Measurements from ENCODE around the gene SMARCD1. TPM values are rescaled to one million over a fixed set of nuclear protein-coding genes. Genes with fewer than 3 reads are reported as not detected.
A peak's percentile ranks its signal among the peaks of the same experiment; 100 is the strongest.

SMARCD1 gene
- total RNA-seq, 4 donors from 2014 or later: 32.0 to 77.2 (median 45.1) TPM

GRCh38 chr12:50074936-50075807, 10.0 kb upstream of the SMARCD1 start:
- peak; percentile 77 to 97 for DNase-seq (ENCODE audit: low spot score in 2 of 2)
- H3K4me3 ChIP-seq (ENCODE audit: low read depth, poor library complexity, severe bottlenecking): no peak overlapping the region
- WGBS, 2 donors: 3 to 6% methylated on average over 9 of the region's 9 CpGs
- intact Hi-C loops (cut with DNase I; ENCODE audit: low total_unique reads): loop anchor here (5.0 kb wide), 2 partner anchors 102 to 208 kb away; no protein-coding TSS in a partner anchor
- no peak for TF ChIP-seq POLR2A (IDR thresholded peaks at IDR 0.05)
- TF ChIP-seq CTCF (IDR thresholded peaks at IDR 0.05): peak in 2 of 3 donors; percentile 55 to 93

- TF ChIP-seq POLR2A (IDR thresholded peaks at IDR 0.05) (no peak), CTCF (IDR thresholded peaks at IDR 0.05) (no peak)
- 50 to 77% methylated on average over 1 of the region's 1 CpG for WGBS, 2 donors
- intact Hi-C loops (cut with DNase I; ENCODE audit: low total_unique reads): loop anchor here (5.0 kb wide), 1 partner anchor 102 kb away; no protein-coding TSS in a partner anchor
- no peak for DNase-seq (ENCODE audit: low spot score in 2 of 2)
- no peak overlapping the region for H3K4me3 ChIP-seq (ENCODE audit: low read depth, poor library complexity, severe bottlenecking)
Observed at GRCh38 chr12:50075808-50076170, 9.4 kb upstream of the SMARCD1 start.

- no peak for DNase-seq (ENCODE audit: low spot score in 2 of 2)
- intact Hi-C loops (cut with DNase I; ENCODE audit: low total_unique reads): loop anchor here (5.0 kb wide), 1 partner anchor 100 kb away; no protein-coding TSS in a partner anchor
- TF ChIP-seq CTCF (IDR thresholded peaks at IDR 0.05): no peak
- no peak for TF ChIP-seq POLR2A (IDR thresholded peaks at IDR 0.05)
- H3K4me3 ChIP-seq (ENCODE audit: low read depth, poor library complexity, severe bottlenecking): no peak overlapping the region
- WGBS, 2 donors: 88 to 90% methylated on average over 12 of the region's 12 CpGs
Observed at GRCh38 chr12:50077099-50077498, 8.0 kb upstream of the SMARCD1 start.

- intact Hi-C loops (cut with DNase I; ENCODE audit: low total_unique reads): loop anchor here (5.0 kb wide), 1 partner anchor 99 kb away; no protein-coding TSS in a partner anchor
- whole genome bisulfite sequencing, 2 donors: 97 to 98% methylated on average over 9 to 10 of the region's 10 CpGs
- H3K4me3 ChIP-seq (ENCODE audit: low read depth, poor library complexity, severe bottlenecking): no peak overlapping the region
- no peak for DNase-seq (ENCODE audit: low spot score in 2 of 2)
- no peak for TF ChIP-seq CTCF (IDR thresholded peaks at IDR 0.05)
- no peak for TF ChIP-seq POLR2A (IDR thresholded peaks at IDR 0.05)
Observed at GRCh38 chr12:50078281-50078680, 6.9 kb upstream of the SMARCD1 start.

- no peak overlapping the region for H3K4me3 ChIP-seq (ENCODE audit: low read depth, poor library complexity, severe bottlenecking)
- WGBS, 2 donors: 86 to 94% methylated on average over 5 of the region's 5 CpGs
- DNase-seq (ENCODE audit: low spot score in 2 of 2): no peak
- intact Hi-C loops (cut with DNase I; ENCODE audit: low total_unique reads): loop anchor here (5.0 kb wide), 1 partner anchor 98 kb away; no protein-coding TSS in a partner anchor
- TF ChIP-seq POLR2A (IDR thresholded peaks at IDR 0.05) (no peak), CTCF (IDR thresholded peaks at IDR 0.05) (no peak)
Observed at GRCh38 chr12:50079771-50080170, 5.4 kb upstream of the SMARCD1 start.

Measured in lower leg skin (tissue), 4 donors.